Bone marrow (tissue), 2 donors: ENCODE results near the gene KASH5.

Source experiments
- DNase-seq, 2 donors: peaks; one replicate each; lab custom pipeline; 2025; lab: John Stamatoyannopoulos, UW

Gene KASH5

GRCh38 chr19:49387936-49388372 lies at the start of gene KASH5:
TSS of gene KASH5 (plus strand) at chr19:49388249. CDS start at chr19:49390884, 2,635 bp downstream.
- no peak for DNase-seq

DNA sequence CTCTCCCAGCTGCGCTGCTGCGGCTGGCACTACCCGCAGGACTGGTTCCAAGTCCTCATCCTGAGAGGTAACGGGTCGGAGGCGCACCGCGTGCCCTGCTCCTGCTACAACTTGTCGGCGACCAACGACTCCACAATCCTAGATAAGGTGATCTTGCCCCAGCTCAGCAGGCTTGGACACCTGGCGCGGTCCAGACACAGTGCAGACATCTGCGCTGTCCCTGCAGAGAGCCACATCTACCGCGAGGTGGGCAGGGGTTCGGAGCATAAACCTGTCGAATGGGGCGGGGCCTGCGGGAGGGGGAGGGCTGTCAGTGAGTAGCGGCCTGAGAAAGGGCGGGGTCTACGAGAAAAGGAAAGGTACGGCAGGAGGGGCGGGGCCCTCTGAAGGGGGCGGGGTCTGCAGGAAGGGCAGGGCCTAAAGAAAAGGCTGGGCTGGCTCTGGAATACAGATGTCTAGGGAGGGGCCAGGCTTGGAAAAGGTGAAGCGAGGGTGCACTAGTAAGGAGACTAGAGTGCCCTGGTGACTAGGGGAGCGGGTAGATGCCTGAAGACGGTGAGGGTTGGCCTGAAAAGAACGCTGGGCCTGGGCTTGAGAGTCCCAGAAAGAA lies 49.3 kb upstream of the KASH5 start:
- no peak for DNase-seq

DNA sequence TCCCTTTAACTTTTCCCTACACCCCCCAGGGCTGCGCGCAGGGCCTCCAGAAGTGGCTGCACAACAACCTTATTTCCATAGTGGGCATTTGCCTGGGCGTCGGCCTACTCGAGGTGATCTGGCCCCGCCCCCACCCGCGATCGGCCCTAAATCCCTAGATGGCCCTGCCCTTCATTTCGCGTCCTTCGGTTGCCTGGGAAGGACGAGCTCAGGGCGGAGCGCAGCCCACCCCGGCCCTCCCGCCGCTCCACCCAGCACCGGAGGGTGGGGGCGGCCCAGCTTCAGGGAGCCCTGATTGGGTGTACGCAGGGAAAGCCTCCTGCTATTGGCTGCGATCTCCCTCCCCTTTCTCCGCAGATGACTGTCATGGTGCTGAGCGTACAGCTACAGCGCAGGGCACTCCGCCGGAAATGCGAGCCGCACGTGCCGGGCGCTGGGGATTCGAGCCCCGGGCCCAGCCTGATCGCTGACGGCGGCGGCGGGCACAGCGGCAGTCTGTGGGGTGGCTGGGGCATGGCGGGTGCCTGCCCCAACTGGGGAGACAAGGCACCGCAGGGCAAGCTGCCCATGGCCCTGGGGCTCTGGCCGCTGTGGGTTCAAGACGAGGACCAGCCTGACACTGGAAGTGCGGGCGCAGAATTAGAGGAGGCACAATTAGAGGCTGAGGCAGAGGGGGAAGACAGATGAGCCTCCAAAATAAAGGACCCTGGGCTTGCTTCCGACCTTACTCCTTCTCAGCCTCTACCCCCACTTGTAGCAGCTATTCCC lies 48.6 kb upstream of the KASH5 start:
- DNase-seq = no peak

DNA sequence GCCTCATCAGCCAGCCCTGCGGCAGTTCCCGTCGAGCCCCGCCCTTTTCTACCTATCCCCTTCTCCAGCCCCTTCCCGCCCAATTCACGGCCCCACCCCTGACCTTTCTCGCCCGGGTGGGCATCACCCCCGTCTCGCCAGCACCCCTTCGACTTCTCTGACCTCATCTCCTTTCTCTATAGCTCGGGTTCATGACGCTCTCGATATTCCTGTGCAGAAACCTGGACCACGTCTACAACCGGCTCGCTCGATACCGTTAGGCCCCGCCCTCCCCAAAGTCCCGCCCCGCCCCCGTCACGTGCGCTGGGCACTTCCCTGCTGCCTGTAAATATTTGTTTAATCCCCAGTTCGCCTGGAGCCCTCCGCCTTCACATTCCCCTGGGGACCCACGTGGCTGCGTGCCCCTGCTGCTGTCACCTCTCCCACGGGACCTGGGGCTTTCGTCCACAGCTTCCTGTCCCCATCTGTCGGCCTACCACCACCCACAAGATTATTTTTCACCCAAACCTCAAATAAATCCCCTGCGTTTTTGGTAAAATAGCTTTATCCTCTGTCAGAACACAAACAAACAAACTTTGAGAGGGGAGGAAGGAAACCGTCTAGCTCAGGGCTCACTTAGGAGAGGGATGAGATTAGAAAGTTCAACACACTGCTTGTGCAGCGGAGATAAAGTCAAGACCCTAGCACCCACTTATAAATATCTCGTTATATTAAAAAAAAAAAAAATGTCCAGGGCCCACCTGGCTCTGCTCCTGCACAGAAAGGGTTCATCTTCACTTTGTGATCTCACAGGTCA lies 47.8 kb upstream of the KASH5 start:
- no peak for DNase-seq

DNA sequence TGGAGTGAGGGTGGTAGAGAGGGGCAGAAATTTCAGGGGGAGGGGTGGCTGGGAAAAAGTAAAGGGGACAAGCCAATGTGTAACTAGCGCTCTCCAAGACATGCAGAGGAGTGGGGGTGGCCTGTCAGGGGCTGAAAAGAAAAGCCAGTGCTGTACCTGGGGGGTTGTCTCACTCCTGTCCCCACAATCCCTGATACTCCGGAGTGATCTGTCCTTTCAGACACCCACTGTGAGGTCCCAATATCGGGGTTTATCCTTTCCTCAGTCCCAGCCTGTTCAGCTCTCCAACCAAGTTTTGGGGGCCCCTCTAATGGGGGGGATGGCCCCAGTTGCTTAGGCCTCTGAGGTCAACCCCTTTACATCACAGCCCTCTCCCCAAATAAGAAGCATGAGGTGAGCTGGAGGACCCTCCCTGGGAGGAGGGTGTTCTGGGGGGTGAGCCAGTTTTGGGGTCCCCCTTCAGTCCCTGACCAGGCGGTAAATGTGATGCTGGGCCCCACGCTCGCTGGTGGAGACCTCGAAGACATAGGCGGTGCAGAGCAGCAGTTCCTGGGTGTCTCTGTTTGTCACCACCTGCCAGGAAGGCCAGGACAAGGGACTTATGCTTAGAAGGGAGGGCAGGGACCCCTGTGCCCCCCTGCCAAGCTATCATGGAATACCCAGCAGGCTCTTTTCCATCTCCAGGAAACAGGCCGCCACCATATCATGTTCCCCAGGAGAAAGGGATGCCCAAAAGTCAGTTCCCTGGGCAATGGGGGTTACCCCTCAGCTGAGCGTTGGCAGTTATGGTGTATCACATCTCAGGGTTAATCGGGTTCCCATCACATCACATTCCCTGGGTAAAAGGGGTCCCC lies 47.0 kb upstream of the KASH5 start:
- no peak for DNase-seq

DNA sequence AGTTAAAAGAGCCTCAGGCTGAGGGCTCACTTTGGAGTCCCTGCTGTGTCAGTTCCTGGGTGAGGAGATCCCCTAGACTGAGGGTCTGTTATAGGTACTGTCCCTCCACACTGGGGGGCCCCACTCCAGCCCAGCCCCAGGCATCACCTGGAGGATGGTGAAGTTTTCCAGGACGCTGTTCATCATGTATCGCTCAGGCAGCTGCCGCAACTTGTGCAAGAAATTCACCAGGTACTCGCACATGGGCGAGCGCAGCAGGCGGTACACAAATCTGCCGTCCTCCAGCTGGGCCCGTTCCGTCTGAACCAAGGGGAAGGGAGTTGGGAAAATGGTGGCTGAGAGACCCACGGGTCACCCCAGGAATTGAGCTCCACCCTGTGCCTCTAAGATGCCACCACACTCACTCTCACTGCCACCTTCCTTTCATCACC lies 45.7 kb upstream of the KASH5 start:
- no peak for DNase-seq

- DNase-seq = no peak
These were observed 44.9 kb upstream of the KASH5 start for GRCh38 chr19:49343123-49343522.

GRCh38 chr19:49344505-49345423 lies 43.3 kb upstream of the KASH5 start:
- DNase-seq = no peak

GRCh38 chr19:49347191-49347590 lies 40.9 kb upstream of the KASH5 start:
- DNase-seq = no peak

GRCh38 chr19:49347835-49348234 lies 40.2 kb upstream of the KASH5 start:
- no peak for DNase-seq

DNA sequence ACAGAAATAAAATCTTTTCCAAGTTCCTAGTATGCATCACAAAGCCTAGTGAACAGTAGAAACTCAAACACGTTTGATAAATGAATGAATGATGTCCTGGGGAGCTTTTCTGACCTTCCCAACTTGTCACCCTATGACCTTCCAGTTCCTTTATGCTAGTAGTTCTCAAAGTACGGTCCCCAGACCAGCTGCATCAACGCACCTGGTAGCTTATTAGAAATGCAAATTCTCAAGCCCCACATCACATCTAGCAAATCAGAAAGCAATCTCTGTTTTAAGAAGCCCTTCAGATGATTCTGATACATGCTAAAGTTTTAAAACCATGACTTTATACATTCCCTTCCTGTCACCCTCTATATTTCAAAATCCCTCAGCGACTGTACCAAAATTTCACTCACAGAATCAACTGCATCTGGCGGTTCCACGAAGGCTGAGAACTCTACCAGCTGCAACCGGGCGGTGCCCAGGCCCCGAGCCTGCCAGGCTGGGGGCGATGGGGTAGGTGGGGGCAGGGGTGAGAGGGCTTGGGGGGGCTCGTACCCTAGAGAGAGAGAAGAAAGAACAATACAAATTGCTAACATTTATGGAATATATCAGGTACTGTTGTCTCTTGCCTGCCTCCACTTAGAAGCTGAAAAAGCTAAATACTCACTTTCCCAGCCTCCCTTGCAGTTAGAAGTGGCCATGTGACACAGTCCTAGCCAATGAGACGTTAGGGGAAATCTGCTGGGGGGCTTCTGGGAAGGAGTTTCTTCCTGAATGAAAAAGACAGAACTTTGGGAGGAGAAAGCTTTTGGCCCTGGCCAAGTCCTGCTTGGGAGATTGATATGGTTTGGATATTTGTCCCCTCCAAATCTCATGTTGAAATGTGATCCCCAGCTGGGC lies 39.5 kb upstream of the KASH5 start:
- DNase-seq = no peak

DNA sequence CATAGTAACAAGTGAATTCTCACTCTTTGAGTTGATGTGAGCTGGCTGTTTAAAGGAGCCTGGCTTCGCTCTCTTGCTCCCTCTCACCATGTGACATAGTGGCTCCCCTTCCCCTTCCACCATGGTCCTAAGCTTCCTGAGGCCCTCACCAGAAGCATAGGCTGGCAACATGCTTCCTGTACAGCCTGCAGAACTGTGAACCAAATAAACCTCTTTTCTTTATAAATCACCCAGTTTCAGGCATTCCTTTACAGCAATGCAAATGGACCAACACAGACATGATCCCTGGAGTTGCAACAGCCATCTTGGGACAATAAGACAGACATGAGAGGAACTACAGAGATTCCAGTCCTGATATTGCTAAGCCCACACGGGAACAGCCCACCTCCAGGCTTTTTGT lies 38.5 kb upstream of the KASH5 start:
- no peak for DNase-seq

DNA sequence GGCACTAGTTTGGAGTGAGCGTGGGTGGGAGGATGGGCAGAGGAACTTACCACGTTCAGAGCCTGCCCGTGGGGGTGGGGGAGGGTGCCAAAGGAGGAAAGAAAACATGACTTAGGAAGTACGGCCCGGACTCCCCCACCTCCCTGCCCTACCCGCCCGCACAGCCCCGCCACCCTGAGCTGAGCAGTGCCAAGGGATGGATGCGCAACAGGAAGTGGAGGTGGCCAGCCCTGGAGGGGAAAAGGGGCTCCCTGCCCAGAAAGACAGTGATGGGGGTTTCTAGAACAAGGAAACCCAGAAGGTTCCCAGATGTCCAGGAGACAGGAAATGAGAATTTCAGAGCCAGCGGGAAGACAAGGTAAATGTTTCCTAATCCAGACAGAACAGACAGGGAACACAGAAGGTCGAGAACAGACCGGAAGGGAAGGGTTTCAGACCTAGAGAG lies 32.1 kb upstream of the KASH5 start:
- no peak for DNase-seq

GRCh38 chr19:49356382-49356781 lies 31.7 kb upstream of the KASH5 start:
- DNase-seq = no peak

GRCh38 chr19:49357186-49357585 lies 30.9 kb upstream of the KASH5 start:
- DNase-seq = no peak

- DNase-seq = no peak
These were observed 27.9 kb upstream of the KASH5 start for GRCh38 chr19:49359851-49360820.

DNA sequence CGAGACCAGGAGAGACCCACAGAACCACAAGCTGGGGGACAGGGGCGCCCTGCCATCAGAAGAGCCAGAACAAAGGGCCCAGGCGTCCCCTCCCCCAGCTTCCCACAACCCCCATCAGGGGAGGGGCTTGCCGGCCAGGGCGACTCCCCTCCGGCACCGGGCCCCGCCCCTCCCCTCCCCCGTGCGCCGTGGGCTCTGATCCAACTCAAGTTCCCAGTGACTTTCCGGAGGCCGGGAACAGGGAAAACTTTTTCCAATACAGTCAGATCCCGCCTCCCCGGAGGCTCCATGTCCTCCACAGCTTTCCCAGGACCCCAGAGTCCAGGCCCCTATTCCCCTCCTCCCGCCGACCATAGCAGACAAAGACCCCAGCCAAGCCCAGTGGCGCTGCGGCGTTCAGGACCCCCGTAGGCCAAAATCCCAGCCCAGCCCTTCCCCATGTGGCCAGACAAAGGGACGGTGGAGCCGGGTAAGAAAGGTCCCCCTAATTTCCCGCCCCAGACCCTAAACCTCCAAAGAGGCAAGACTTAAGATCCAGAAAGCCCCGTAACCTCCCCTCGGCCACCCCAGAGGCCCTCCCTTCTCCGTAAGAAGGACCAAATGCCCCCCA lies 26.5 kb upstream of the KASH5 start:
- DNase-seq = no peak
